A673 (cell line): ENCODE results near the gene PFKFB4.

Experiments used
- EZH2 ChIP-seq: fragments of 200-600 bp; sonication (generic); IDR thresholded peaks from 2 replicates; pipeline ENCODE4 v1.6.1; 2017; ENCODE audit warnings: borderline replicate concordance, low read depth, mild to moderate bottlenecking, mixed read lengths, antibody characterized with exemption, low read length; ENCODE audit not compliant: poor library complexity, severe bottlenecking
- TF ChIP-seq, protein P1 (sequence below): fragments of 300-800, 200-600 bp; sonication (generic); conservative IDR thresholded peaks from 2 replicates; pipeline ENCODE4 v1.5.1; 2017; ENCODE audit warnings: low read depth, mild to moderate bottlenecking, antibody characterized with exemption, low read length, moderate library complexity, mixed read lengths

DNA sequence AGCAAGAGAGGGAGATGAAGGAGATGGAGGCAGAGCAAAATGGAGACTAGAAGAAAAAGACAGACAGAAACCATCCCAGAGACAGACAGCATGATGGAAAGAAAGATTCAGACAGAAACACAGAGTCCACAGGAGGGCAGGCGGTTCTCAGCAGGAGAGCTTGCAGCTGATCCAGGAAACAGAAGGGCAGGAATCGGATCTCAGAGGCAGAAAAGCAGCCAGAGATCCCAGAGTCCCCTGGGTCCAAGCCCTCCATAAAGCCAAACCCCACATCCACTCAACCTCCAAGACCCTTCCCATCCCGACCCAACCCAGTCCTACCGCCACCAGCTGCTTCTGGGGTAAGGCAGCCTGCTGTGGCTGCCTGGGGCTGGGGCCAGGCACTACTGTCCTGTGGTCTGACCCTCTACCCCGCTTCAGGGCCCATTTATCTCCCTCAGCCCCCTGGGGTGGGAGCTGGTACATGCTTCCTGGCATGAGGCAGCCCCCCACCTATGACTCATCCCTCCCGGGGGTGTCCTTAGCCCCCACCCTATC, 6.8 kb upstream of the PFKFB4 start, which contains the start of gene UCN2:
- TF ChIP-seq, protein P1, sequence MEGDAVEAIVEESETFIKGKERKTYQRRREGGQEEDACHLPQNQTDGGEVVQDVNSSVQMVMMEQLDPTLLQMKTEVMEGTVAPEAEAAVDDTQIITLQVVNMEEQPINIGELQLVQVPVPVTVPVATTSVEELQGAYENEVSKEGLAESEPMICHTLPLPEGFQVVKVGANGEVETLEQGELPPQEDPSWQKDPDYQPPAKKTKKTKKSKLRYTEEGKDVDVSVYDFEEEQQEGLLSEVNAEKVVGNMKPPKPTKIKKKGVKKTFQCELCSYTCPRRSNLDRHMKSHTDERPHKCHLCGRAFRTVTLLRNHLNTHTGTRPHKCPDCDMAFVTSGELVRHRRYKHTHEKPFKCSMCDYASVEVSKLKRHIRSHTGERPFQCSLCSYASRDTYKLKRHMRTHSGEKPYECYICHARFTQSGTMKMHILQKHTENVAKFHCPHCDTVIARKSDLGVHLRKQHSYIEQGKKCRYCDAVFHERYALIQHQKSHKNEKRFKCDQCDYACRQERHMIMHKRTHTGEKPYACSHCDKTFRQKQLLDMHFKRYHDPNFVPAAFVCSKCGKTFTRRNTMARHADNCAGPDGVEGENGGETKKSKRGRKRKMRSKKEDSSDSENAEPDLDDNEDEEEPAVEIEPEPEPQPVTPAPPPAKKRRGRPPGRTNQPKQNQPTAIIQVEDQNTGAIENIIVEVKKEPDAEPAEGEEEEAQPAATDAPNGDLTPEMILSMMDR: no peak
- no peak for TF ChIP-seq EZH2
